Right ventricle myocardium inferior (tissue), 1 donor: ENCODE results near the gene ZNF267. TPM values are rescaled to one million over a fixed set of nuclear protein-coding genes. Genes with fewer than 3 reads are reported as not detected.
"Not testable (repeated sequence)": the region's sequence is repeated elsewhere in the genome, so short reads cannot be mapped to it uniquely, and the experiment has no call there.

Source experiments
- ATAC-seq: fragments of 200-7000 bp; cut with Tn5 transposase; one replicate; pipeline ENCODE4 v1.9.1; 2020; ENCODE audit warnings: mild to moderate bottlenecking, moderate library complexity
- DNase-seq: peaks from one replicate; pipeline ENCODE4 v3.0.0; 2021; ENCODE audit errors: missing footprints
- intact Hi-C: fragments of 100-400 bp; cut with DNase I; formaldehyde crosslinking; loops from one replicate; pipeline ENCODE4 v1.11.0; 2022
- total RNA-seq: library from RNA; stranded (reverse); fragmentation: NEBNext Ultra II Directional; extraction: Animal tissue kit (Norgen Biotek cat#: 25700); gene quantifications from one replicate; pipeline ENCODE4 v1.2.1, GENCODE V29; 2021
- donor health status: DM: no; HTN: yes; CAD: no; lungs with severe emphysema.

ZNF267 gene
- total RNA-seq, 1 donor from 2014 or later = 6.6 TPM

- ATAC-seq (no peak), DNase-seq (no peak)
- intact Hi-C loops = loop anchor here (10.0 kb wide), 1 partner anchor 921 kb away; the partner anchor contains the start of gene SETD1A
These were observed 2.4 kb downstream of the ZNF267 start for GRCh38 chr16:31875928-31876547.

- no peak for DNase-seq
- ATAC-seq = no peak
- intact Hi-C loops = loop anchor here (10.0 kb wide), 1 partner anchor 922 kb away; the partner anchor contains the start of gene SETD1A
These were observed 3.6 kb downstream of the ZNF267 start for GRCh38 chr16:31876951-31877828.

GRCh38 chr16:31877876-31878642 lies 4.5 kb downstream of the ZNF267 start:
- DNase-seq (no peak), ATAC-seq (no peak)
- intact Hi-C loops = loop anchor here (10.0 kb wide), 1 partner anchor 923 kb away; the partner anchor contains the start of gene SETD1A

- DNase-seq = no peak
- no peak for ATAC-seq
- intact Hi-C loops = loop anchor here (10.0 kb wide), 1 partner anchor 925 kb away; the partner anchor contains the start of gene SETD1A
These were observed 6.3 kb downstream of the ZNF267 start for GRCh38 chr16:31879937-31880321.

- intact Hi-C loops = no loop called here
- DNase-seq (no peak), ATAC-seq (peak; percentile 67)
These were observed 6.8 kb downstream of the ZNF267 start for GRCh38 chr16:31880322-31880979.

- DNase-seq = no peak
- no peak for ATAC-seq
These were observed 12.6 kb downstream of the ZNF267 start for GRCh38 chr16:31886227-31886626.

GRCh38 chr16:31888735-31889134 lies 15.1 kb downstream of the ZNF267 start:
- intact Hi-C loops = no loop called here
- no peak for DNase-seq
- ATAC-seq = no peak

More at GRCh38 chr16:31886227-31886626, 12.6 kb downstream of the ZNF267 start:
- intact Hi-C loops = no loop called here

- DNase-seq, ATAC-seq, intact Hi-C loops: not testable (repeated sequence)
These were observed 18.5 kb downstream of the ZNF267 start for GRCh38 chr16:31892111-31892510.

- no peak for ATAC-seq
- intact Hi-C loops = no loop called here
- no peak for DNase-seq
These were observed 20.2 kb downstream of the ZNF267 start for GRCh38 chr16:31893824-31894223.

- intact Hi-C loops = no loop called here
- ATAC-seq (no peak), DNase-seq (no peak)
These were observed 23.7 kb downstream of the ZNF267 start for GRCh38 chr16:31897283-31897682.

GRCh38 chr16:31899505-31899904 lies 25.9 kb downstream of the ZNF267 start:
- ATAC-seq (no peak), DNase-seq (no peak)
- intact Hi-C loops = no loop called here

GRCh38 chr16:31904571-31904970 lies 31.0 kb downstream of the ZNF267 start:
- not testable (repeated sequence) for ATAC-seq, DNase-seq

GRCh38 chr16:31913668-31914067 lies 40.1 kb downstream of the ZNF267 start:
- no peak for DNase-seq
- intact Hi-C loops = no loop called here

More at GRCh38 chr16:31904571-31904970, 31.0 kb downstream of the ZNF267 start:
- intact Hi-C loops = not testable (repeated sequence)

GRCh38 chr16:31916056-31916488 lies 42.5 kb downstream of the ZNF267 start:
- intact Hi-C loops = no loop called here
- no peak for DNase-seq
- no peak for ATAC-seq

More at GRCh38 chr16:31913668-31914067, 40.1 kb downstream of the ZNF267 start:
- ATAC-seq = no peak

- no peak for DNase-seq
These were observed 46.8 kb downstream of the ZNF267 start for GRCh38 chr16:31920373-31920772.

GRCh38 chr16:31951806-31952205 lies 78.2 kb downstream of the ZNF267 start:
- DNase-seq, intact Hi-C loops, ATAC-seq: not testable (repeated sequence)

More at GRCh38 chr16:31920373-31920772, 46.8 kb downstream of the ZNF267 start:
- intact Hi-C loops = no loop called here
- no peak for ATAC-seq

GRCh38 chr16:31952206-31952605 lies 78.6 kb downstream of the ZNF267 start:
- ATAC-seq, intact Hi-C loops, DNase-seq: not testable (repeated sequence)

GRCh38 chr16:31956221-31956620 lies 82.6 kb downstream of the ZNF267 start:
- intact Hi-C loops, ATAC-seq, DNase-seq: not testable (repeated sequence)
